Measurements from ENCODE around the gene KLHDC7A.

GRCh38 chr1:18447509-18448220, 33.1 kb upstream of the KLHDC7A start:
- TF ChIP-seq TAF1 (IDR thresholded peaks at IDR 0.05; ENCODE audit: borderline replicate concordance, low read depth, low read length) (no peak), POLR2A (IDR thresholded peaks at IDR 0.05; ENCODE audit: low read depth, low read length) (no peak)
